IgD-negative memory B cell (primary cell): ENCODE results near the gene RUNX2. TPM values are rescaled to one million over a fixed set of nuclear protein-coding genes. Genes with fewer than 3 reads are reported as not detected.

Source experiments
- H3K27ac Mint-ChIP-seq, 3 donors: one replicate each; pipeline ENCODE4 v1.8.0; 2020 to 2022; ENCODE audit warnings: mild to moderate bottlenecking in 3 of 3, mixed read lengths in 3 of 3, moderate library complexity in 1 of 3
- H3K27me3 Mint-ChIP-seq: one replicate; pipeline ENCODE4 v1.8.0; 2021; ENCODE audit warnings: mixed read lengths
- H3K36me3 Mint-ChIP-seq: one replicate; pipeline ENCODE4 v1.8.0; 2020; ENCODE audit warnings: mild to moderate bottlenecking, mixed read lengths
- H3K4me1 Mint-ChIP-seq, 3 donors: one replicate each; pipeline ENCODE4 v1.8.0; 2020 to 2022; ENCODE audit warnings: mixed read lengths in 3 of 3, mild to moderate bottlenecking in 1 of 3
- H3K4me3 Mint-ChIP-seq, 4 donors: one replicate each; pipeline ENCODE4 v1.8.0; 2020 to 2022; ENCODE audit warnings: mild to moderate bottlenecking in 4 of 4, mixed read lengths in 4 of 4, moderate library complexity in 3 of 4
- H3K9me3 Mint-ChIP-seq, 3 donors: one replicate each; pipeline ENCODE4 v1.8.0; 2020 to 2021; ENCODE audit warnings: mixed read lengths in 3 of 3, mild to moderate bottlenecking in 1 of 3
- polyA plus RNA-seq: library from polyadenylated mRNA; unstranded; fragments of 300-500 nt; fragmentation: Illumina TruSeq; gene quantifications from one replicate; pipeline ENCODE4 v1.2.3, GENCODE V29; 2021

RUNX2 gene
- polyA plus RNA-seq, 1 donor from 2014 or later = 2.9 TPM

DNA sequence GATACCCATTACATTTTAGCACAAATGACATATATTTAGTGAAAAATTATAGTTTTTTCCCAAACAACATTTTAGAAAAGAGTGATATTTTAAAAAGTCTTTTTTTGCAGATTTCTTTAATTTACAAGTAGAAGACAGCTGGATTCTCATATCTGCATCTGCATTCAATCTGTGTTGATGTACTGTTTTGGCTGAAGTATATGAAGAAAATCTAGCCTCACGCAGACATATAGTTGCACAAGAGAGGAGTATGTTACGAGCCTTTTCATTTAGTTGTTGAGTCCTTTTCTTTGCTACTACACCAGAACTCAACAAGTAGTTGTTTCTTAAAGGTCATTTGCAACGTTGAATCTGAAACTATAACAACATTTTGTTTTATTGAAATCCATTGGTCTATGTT is 363.9 kb downstream of the RUNX2 start:
- H3K4me1 Mint-ChIP-seq = peaks cover 12 to 16% (median 14%) of the 10 kb centered on the region in 3 donors
- peaks cover 2% of the 10 kb centered on the region for H3K36me3 Mint-ChIP-seq
- H3K27ac Mint-ChIP-seq = no peak overlapping the region
- H3K4me3 Mint-ChIP-seq = no peak overlapping the region
- H3K9me3 Mint-ChIP-seq = no peaks in the 10 kb centered on the region
- H3K27me3 Mint-ChIP-seq = peaks cover 10% of the 10 kb centered on the region

DNA sequence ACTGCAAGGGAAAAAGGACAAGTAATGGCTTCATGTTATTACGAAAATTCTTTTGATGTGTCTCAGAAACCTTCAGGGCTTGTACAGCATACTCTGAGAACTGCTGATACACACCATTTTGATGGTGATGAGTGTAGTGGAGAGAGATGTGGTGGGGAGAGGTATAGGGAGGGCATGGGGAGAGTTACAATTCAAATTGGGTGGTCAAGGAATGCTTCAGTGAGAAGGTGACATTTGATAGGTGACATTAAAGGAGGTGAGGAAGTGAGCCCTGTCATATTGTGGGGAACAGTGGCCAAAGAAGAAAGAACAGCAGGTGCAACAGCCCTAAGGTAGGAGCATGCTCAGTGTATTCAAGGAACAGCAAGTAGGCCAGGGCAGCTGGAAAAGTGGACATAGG is 368.6 kb downstream of the RUNX2 start:
- Mint-ChIP-seq H3K4me1 (peaks cover 0 to 4% (median 4%) of the 10 kb centered on the region in 3 donors), H3K27me3 (no peaks in the 10 kb centered on the region), H3K4me3 (peak overlapping the region in 1 of 4 donors; percentile 18), H3K27ac (no peak overlapping the region), H3K9me3 (no peaks in the 10 kb centered on the region), H3K36me3 (peaks cover 4% of the 10 kb centered on the region)

DNA sequence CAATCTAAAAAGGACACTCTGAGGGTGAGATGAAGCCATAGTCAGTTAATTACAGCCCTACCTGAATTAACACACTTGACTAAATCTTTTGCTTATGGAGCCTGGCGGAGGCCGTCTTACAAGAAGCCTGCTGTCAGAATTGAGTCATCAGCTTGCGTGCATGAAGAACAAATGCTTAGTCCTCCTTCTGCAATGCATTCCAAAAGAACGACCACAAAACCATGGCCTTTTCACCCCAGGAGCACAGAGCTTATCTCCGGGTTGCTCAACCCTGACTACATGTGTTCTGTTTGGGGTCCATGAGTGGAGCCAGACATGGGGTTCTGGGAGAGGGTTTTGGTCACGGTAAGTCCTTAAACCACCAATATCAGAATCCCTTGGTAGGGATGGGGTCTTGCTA is 369.5 kb downstream of the RUNX2 start:
- H3K36me3 Mint-ChIP-seq = peaks cover 2% of the 10 kb centered on the region
- no peak overlapping the region for H3K4me3 Mint-ChIP-seq
- no peaks in the 10 kb centered on the region for H3K9me3 Mint-ChIP-seq
- H3K27ac Mint-ChIP-seq = no peak overlapping the region
- peaks cover 1% of the 10 kb centered on the region for H3K27me3 Mint-ChIP-seq
- H3K4me1 Mint-ChIP-seq = peaks cover 0 to 4% (median 4%) of the 10 kb centered on the region in 3 donors

DNA sequence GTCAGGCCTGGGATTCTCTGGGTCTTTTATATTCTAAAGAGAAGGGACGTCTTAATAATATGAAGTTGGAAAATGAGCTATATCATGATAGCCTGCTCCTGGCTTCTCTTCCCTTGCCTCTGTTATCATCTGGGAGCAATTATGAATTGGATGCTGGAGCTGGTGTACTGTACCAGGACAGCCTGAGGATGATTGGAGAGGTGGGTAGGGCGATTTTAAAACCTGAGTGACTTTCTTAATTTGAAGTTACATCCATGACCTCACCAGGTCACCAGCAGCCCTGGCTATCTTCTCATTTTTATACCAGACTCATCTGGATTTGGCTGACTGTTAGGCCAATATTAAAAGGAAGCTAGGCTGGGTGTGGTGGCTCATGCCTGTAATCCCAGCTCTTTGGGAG is 369.9 kb downstream of the RUNX2 start:
- peaks cover 0 to 4% (median 4%) of the 10 kb centered on the region in 3 donors for H3K4me1 Mint-ChIP-seq

DNA sequence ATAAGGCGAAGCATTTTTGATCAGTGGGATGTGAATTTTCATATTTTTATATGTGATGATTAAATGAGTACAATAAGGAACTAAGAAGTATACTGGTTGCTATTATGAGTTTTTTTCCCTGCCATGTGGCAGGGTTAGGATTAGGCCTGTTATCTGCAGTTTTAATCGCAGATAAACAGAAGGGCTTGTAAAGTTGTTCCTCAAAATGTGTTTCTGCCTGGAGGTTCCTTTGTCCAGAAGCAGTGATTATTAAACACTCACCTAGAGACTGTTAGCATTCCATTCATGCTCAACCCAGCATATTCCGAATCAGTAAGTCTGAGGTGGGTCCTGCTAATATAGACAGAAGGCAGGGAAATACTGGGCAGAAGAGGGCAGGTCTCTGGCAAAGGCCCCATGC is 371.5 kb downstream of the RUNX2 start:
- no peak overlapping the region for H3K27ac Mint-ChIP-seq
- no peak overlapping the region for H3K4me3 Mint-ChIP-seq
- H3K27me3 Mint-ChIP-seq = peaks cover 1% of the 10 kb centered on the region
- H3K9me3 Mint-ChIP-seq = no peaks in the 10 kb centered on the region
- peaks cover 2% of the 10 kb centered on the region for H3K36me3 Mint-ChIP-seq
- peaks cover 0 to 4% (median 2%) of the 10 kb centered on the region in 3 donors for H3K4me1 Mint-ChIP-seq

More for the DNA sequence above, 369.9 kb downstream of the RUNX2 start:
- Mint-ChIP-seq H3K27me3 (peaks cover 1% of the 10 kb centered on the region), H3K4me3 (no peak overlapping the region), H3K27ac (no peak overlapping the region), H3K9me3 (no peaks in the 10 kb centered on the region), H3K36me3 (peaks cover 2% of the 10 kb centered on the region)

DNA sequence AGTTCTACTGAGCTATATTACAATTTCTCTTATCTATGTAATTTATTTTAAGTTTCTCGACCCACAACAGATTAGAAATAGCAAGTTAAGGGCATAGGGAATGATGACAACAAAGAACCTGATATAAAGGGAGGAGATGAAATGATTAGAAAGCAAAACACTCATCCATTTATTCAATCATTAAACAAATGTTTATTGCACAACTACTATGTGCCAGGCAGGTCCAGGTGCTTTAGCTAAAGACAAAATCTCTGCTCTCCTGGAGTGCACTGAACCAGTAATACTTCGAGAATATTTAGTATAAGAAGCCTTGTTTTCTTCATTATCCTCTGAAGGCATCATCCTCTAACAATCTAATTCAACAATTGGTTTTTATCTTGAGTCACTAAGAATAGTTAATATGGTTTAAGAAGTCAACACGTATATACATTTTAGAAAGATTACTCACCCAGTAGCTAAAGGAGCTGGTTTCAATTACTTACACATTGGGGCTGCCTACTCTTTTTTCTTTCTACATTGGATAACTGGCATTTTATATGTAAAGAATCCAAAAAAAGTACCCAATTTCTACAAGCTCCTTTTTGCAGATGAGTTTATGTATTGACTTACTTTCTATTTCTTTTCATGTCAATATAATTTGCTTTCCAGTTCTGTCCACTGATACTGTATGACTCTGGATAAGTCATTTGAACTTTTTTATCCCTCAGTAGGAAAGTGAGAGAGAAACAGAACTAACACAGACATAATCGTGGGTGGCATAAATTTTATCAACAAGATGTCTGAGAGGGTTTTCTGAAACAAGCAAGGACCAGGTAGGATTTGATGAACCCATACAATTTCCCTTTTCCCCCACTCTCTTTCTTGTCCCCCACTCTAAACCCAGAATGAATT is 375.0 kb downstream of the RUNX2 start:
- no peaks in the 10 kb centered on the region for H3K36me3 Mint-ChIP-seq
- H3K9me3 Mint-ChIP-seq = no peaks in the 10 kb centered on the region
- H3K4me1 Mint-ChIP-seq = no peaks in the 10 kb centered on the region
- H3K27ac Mint-ChIP-seq = no peak overlapping the region
- H3K27me3 Mint-ChIP-seq = peaks cover 1% of the 10 kb centered on the region
- no peak overlapping the region for H3K4me3 Mint-ChIP-seq

DNA sequence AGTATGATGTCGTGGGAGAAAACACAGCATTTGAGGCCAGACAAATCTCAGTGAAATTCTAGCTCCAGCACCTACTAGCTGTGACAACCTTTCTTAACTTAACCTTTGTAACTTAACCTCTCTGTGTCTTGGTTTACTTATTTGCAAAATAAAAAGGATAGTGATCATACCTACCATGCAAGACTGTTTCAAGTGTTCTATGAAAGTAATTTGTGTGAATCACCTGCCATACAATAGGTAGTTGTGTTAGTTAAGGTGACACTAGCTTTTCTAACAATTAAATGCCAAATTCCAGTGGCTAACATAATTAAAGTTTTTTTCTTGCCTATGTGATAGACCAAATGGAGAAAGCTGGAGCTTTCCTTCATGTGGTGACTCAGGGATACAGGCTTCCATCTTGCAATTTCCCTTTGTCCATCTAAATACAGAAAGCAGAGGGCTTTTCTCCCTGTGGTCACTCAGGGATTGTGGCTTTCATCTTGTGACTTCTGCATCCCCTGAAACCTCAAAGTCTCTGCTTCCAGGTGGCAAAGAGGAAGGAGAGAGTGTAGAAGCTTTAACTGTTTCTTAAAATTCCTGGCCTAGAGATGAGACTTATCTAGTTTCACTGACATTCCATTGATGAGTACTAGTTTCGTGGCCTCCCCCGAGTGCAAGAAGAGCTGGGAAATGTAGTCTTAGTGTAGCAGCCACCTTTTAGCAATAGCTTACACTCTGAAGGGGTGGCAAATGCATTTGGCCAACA is 376.1 kb downstream of the RUNX2 start:
- Mint-ChIP-seq H3K4me3 (no peak overlapping the region), H3K9me3 (no peaks in the 10 kb centered on the region), H3K27me3 (peaks cover 1% of the 10 kb centered on the region), H3K36me3 (no peaks in the 10 kb centered on the region), H3K4me1 (no peaks in the 10 kb centered on the region), H3K27ac (no peak overlapping the region)

DNA sequence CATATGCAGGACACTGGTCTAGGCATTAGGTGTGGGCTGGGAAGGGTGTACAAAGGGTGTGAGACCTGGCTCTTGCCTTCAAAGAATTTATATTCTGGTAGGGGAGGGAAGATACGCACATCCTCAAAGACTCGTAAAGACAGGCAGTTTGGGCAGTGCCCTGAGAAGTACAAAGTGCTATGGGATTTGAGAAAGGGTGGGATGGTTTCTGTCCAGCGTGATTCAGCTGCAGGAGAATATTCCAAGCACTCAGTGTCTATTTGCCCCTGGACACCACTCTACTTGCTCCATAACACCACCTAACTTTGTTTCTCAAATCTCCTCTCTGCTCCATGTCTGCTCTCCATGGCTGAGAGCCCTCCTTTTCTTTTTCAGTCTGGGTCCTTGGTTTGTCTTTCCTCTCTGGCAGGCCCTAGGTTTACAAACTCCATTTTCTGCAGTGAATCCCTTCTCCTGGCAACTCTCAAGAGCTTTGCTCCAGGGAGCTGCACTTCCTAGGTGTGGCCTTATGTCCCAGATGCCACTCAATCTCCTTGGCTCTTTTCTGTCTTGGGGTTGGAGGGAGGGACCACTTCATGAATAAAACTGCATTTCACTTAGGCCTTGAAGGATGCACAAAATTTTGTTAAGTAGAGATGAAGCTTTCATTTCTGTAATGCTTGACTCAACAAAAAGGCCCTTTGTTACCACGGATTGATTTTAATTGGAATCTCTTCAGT is 377.2 kb downstream of the RUNX2 start:
- H3K4me1 Mint-ChIP-seq = peaks cover 2 to 8% (median 6%) of the 10 kb centered on the region in 3 donors
- H3K27ac Mint-ChIP-seq = no peak overlapping the region
- H3K27me3 Mint-ChIP-seq = peaks cover 1% of the 10 kb centered on the region
- H3K4me3 Mint-ChIP-seq = no peak overlapping the region
- H3K9me3 Mint-ChIP-seq = no peaks in the 10 kb centered on the region
- no peaks in the 10 kb centered on the region for H3K36me3 Mint-ChIP-seq

DNA sequence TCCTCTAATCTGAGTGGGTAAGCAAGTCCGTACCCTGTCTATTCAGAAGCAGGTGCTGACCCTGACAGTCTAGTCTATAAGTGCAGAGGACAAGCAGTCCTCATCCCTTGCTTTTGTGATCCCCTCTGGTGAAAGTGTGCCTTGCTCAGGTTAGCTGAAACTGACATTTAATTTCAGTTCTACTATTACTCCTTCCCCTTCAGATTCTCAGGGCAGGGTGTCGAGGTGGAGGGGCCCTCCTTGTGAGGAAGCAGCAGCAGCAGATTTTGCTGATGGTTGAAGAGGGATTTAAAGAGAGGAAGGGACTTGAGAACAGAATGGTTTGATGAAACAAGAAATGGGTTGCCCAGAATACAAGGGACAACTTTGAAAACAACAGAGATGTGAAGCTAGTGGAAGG is 378.2 kb downstream of the RUNX2 start:
- no peak overlapping the region for H3K27ac Mint-ChIP-seq
- H3K9me3 Mint-ChIP-seq = no peaks in the 10 kb centered on the region
- peaks cover 3 to 13% (median 7%) of the 10 kb centered on the region in 3 donors for H3K4me1 Mint-ChIP-seq
- no peak overlapping the region for H3K4me3 Mint-ChIP-seq
- peaks cover 3% of the 10 kb centered on the region for H3K27me3 Mint-ChIP-seq
- no peaks in the 10 kb centered on the region for H3K36me3 Mint-ChIP-seq

DNA sequence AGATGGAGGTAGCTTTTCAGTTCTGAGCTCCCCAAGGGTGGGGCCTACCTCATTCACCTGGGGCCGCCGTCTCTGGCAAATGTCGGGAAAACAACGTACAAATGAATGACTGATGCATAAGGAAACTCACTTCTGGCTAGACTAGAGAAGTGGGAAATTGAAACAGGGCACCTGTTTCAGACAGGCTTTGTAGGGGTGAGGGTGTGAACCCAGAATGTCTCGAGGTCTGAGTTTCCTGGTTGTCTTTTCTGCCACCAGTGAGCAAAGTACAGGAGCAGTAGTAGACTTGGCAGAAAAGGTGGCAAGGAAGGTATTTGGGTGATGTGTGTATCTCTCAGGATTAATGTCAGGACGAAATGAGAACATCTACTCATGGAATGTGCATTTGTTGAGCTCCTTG is 379.0 kb downstream of the RUNX2 start:
- H3K4me1 Mint-ChIP-seq = peaks cover 3 to 14% (median 7%) of the 10 kb centered on the region in 3 donors
- H3K27ac Mint-ChIP-seq = no peak overlapping the region
- no peaks in the 10 kb centered on the region for H3K36me3 Mint-ChIP-seq
- no peaks in the 10 kb centered on the region for H3K9me3 Mint-ChIP-seq
- peaks cover 3% of the 10 kb centered on the region for H3K27me3 Mint-ChIP-seq
- H3K4me3 Mint-ChIP-seq = no peak overlapping the region

DNA sequence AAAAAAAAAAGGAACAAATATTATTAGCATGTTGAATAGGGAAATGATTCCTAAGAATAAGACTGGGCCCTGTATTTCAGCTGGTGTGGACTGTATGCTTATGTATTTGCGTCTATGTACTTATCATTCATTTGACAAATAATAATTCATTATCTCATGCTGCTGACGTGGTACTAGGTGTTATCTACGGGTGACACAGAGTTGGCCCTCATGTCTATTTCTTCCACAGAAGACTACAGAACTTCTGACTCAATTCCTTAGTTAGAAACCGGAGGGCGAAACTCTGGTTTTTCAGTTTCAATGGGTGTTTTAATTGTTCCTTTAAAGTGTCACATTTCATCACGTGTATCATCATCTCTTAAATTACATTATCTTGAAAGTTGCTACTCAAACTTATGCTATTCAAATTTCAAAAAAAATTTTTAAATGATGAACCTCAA is 381.7 kb downstream of the RUNX2 start:
- Mint-ChIP-seq H3K36me3 (no peaks in the 10 kb centered on the region), H3K9me3 (no peaks in the 10 kb centered on the region), H3K4me3 (peak overlapping the region in 1 of 4 donors; percentile 43), H3K27ac (peak overlapping the region; percentile 21 to 55 (median 27)), H3K27me3 (peaks cover 5% of the 10 kb centered on the region), H3K4me1 (peaks cover 10 to 23% (median 16%) of the 10 kb centered on the region in 3 donors)

DNA sequence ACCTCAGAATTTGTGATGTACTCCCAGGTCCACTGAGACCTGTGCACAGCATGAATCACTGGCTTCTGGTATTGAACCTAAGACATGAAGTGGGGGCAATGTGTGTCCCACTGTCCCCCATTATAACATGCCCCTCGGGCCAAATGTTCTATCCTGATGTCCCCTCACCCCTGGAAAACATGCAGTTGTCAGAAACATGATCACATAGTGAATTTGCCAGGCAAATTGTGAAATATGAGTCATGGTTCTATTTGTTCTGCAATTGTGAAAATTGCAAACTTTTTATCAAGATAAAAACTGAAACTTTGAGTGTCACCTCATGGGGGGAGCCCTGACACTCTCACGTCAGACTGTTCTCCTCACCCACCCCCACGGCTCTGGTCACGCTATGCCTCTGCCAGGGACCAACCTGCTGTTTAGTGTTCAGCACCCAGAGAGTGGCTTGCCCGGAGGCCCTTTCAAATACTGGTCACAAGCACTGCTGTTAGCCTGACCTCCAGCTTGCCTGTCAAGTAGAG is 382.2 kb downstream of the RUNX2 start:
- peak overlapping the region; percentile 21 to 55 (median 27) for H3K27ac Mint-ChIP-seq
- H3K36me3 Mint-ChIP-seq = no peaks in the 10 kb centered on the region
- peaks cover 12 to 24% (median 16%) of the 10 kb centered on the region in 3 donors for H3K4me1 Mint-ChIP-seq
- H3K27me3 Mint-ChIP-seq = peaks cover 7% of the 10 kb centered on the region
- H3K9me3 Mint-ChIP-seq = no peaks in the 10 kb centered on the region
- H3K4me3 Mint-ChIP-seq = peak overlapping the region in 2 of 4 donors; percentile 43 to 65

DNA sequence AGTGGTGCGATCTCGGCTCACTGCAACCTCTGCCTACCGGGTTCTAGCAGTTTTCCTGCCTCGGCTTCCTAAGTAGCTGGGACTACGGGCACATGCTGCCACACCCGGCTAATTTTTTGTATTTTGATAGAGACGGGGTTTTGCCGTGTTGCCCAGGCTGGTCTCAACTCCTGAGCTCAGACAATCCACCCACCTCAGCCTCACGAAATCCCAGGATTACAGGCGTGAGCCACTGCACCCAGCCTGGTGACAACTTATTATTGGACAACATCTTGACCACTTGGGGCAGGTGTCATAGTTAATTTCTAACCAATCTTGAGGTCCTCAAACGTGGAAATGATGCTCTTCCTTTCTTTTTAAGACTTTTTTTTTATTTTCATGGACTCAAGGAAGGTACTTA is 383.9 kb downstream of the RUNX2 start:
- H3K36me3 Mint-ChIP-seq = no peaks in the 10 kb centered on the region
- H3K27ac Mint-ChIP-seq = no peak overlapping the region
- no peaks in the 10 kb centered on the region for H3K9me3 Mint-ChIP-seq
- H3K27me3 Mint-ChIP-seq = peaks cover 7% of the 10 kb centered on the region
- no peak overlapping the region for H3K4me3 Mint-ChIP-seq
- H3K4me1 Mint-ChIP-seq = peaks cover 12 to 24% (median 16%) of the 10 kb centered on the region in 3 donors

DNA sequence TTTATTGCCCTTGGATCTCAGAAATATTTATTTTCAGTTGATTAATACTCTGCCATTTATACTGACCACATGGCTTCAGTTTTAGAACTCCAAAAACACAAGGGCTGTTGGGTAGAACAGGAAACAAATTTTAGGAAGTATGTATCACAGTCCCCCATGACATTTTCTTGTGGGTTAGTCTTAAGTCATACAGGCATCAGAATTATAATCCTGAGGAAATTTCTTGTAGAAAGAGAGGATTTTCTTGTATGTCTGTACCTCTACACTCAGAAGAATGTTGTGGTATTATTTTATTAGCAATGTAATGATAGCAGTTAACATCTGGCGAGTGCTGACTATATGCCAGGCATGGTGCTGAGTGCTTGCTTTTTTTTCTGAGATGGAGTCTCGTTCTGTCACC is 384.7 kb downstream of the RUNX2 start:
- Mint-ChIP-seq H3K4me1 (peaks cover 12 to 24% (median 16%) of the 10 kb centered on the region in 3 donors), H3K27ac (no peak overlapping the region), H3K4me3 (no peak overlapping the region), H3K36me3 (no peaks in the 10 kb centered on the region), H3K9me3 (no peaks in the 10 kb centered on the region), H3K27me3 (peaks cover 7% of the 10 kb centered on the region)
